ENCODE results near the gene SKIDA1.

DNA sequence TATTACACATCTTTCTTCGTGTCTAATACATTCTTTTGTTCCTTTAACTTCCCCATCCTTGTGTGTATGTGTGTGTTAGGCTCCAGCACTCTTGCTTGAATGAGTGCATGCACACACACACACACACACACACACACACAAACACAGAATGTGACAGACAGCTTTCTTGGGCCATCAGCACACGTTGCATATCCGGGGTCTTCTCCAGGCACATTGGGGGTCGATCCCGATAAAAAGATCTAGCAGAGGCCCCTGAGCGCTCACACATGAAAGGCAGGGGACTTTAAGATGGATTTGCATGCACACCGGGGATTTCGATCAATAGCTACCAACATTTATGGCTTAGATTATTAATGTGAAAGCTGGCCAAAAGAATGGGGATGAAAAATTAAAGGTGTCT, 4.5 kb downstream of the SKIDA1 start:
- TF ChIP-seq, protein P1, sequence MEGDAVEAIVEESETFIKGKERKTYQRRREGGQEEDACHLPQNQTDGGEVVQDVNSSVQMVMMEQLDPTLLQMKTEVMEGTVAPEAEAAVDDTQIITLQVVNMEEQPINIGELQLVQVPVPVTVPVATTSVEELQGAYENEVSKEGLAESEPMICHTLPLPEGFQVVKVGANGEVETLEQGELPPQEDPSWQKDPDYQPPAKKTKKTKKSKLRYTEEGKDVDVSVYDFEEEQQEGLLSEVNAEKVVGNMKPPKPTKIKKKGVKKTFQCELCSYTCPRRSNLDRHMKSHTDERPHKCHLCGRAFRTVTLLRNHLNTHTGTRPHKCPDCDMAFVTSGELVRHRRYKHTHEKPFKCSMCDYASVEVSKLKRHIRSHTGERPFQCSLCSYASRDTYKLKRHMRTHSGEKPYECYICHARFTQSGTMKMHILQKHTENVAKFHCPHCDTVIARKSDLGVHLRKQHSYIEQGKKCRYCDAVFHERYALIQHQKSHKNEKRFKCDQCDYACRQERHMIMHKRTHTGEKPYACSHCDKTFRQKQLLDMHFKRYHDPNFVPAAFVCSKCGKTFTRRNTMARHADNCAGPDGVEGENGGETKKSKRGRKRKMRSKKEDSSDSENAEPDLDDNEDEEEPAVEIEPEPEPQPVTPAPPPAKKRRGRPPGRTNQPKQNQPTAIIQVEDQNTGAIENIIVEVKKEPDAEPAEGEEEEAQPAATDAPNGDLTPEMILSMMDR (IDR thresholded peaks at IDR 0.05): no peak
- TF ChIP-seq POLR2A (IDR thresholded peaks at IDR 0.05): no peak
